GM12875 (cell line): ENCODE measurements around the gene SFTPD.
"Not testable (repeated sequence)": the region's sequence is repeated elsewhere in the genome, so short reads cannot be mapped to it uniquely, and the experiment has no call there.

Experiments
- H3K4me3 ChIP-seq: one replicate; pipeline ENCODE4 v1.5.1; 2011; ENCODE audit warnings: low read depth, low read length, control low read depth
- CTCF ChIP-seq: IDR thresholded peaks from 2 replicates; pipeline ENCODE4 v1.5.1; 2011; ENCODE audit warnings: low read depth, mild to moderate bottlenecking, control low read depth, inconsistent platforms, low read length, moderate library complexity, borderline replicate concordance; ENCODE audit not compliant: insufficient read depth

SFTPD gene

GRCh38 chr10:79905322-79906314 is 43.3 kb downstream of the SFTPD start:
- peak overlapping the region; percentile 49 for H3K4me3 ChIP-seq
- no peak for TF ChIP-seq CTCF

GRCh38 chr10:79904671-79905321 is 44.1 kb downstream of the SFTPD start:
- TF ChIP-seq CTCF, result no peak
- peak overlapping the region; percentile 49 for H3K4me3 ChIP-seq

GRCh38 chr10:79901571-79901970 is 47.3 kb downstream of the SFTPD start:
- not testable (repeated sequence) for H3K4me3 ChIP-seq

- no peak for TF ChIP-seq CTCF
- H3K4me3 ChIP-seq, result no peak overlapping the region
Observed at GRCh38 chr10:79898597-79899325, 50.1 kb downstream of the SFTPD start.

- not testable (repeated sequence) for H3K4me3 ChIP-seq
Observed at GRCh38 chr10:79892896-79893295, 56.0 kb downstream of the SFTPD start.

GRCh38 chr10:79890469-79890868 is 58.4 kb downstream of the SFTPD start:
- no peak overlapping the region for H3K4me3 ChIP-seq
- no peak for TF ChIP-seq CTCF

GRCh38 chr10:79888984-79889383 is 59.9 kb downstream of the SFTPD start:
- H3K4me3 ChIP-seq, result not testable (repeated sequence)
